GM10248 (cell line): Measurements from ENCODE around the gene CSTF1.

Experiments
- CTCF ChIA-PET: fragments of 300-600 bp; sonication (Branson Sonifier 250); formaldehyde crosslinking; extraction: SDS; loops from one replicate; lab custom pipeline; 2021; ENCODE audit warnings: antibody characterized with exemption; lab: Yijun Ruan, JAX
- POLR2A ChIA-PET: fragments of 350-650 bp; sonication (Branson Sonifier 250); formaldehyde crosslinking; extraction: SDS; loops from one replicate; lab custom pipeline; 2020; ENCODE audit warnings: antibody characterized with exemption; lab: Yijun Ruan, JAX
- DNase-seq: peaks from one replicate; pipeline ENCODE4 v3.0.0; 2012; ENCODE audit errors: extremely low spot score
- CTCF ChIP-seq: IDR thresholded peaks from 2 replicates; pipeline ENCODE4 v1.5.1; 2012; ENCODE audit warnings: mild to moderate bottlenecking, low read depth; ENCODE audit errors: extremely low read depth, missing control alignments, control extremely low read depth

The CSTF1 gene

GRCh38 chr20:56378386-56378785, 14.1 kb upstream of the CSTF1 start:
- ChIA-PET CTCF (interaction anchor here (1.0 to 1.6 kb wide), 2 partner anchors 9 to 172 kb away, joined by 3 read pairs; no protein-coding TSS in a partner anchor), POLR2A (no interaction called here)
- TF ChIP-seq CTCF: no peak
- no peak for DNase-seq

GRCh38 chr20:56380375-56380774, 12.1 kb upstream of the CSTF1 start:
- no peak for TF ChIP-seq CTCF
- ChIA-PET CTCF (interaction anchor here (1.0 to 1.4 kb wide), 2 partner anchors 20 to 28 kb away, joined by 3 read pairs; no protein-coding TSS in a partner anchor), POLR2A (interaction anchor here (0.6 kb wide), 1 partner anchor 11 kb away, joined by 3 read pairs; the partner anchor contains the start of gene AURKA)
- no peak for DNase-seq

- ChIA-PET POLR2A (no interaction called here), CTCF (interaction anchor here (1.4 to 1.8 kb wide), 2 partner anchors 10 to 19 kb away, joined by 3 to 5 read pairs; no protein-coding TSS in a partner anchor)
- no peak for TF ChIP-seq CTCF
- no peak for DNase-seq
These were observed 10.9 kb upstream of the CSTF1 start for GRCh38 chr20:56381501-56381900.

GRCh38 chr20:56382696-56383095, 9.7 kb upstream of the CSTF1 start:
- no peak for TF ChIP-seq CTCF
- CTCF ChIA-PET: interaction anchor here (0.7 to 1.8 kb wide), 5 partner anchors 8 to 18 kb away, joined by 3 to 5 read pairs (median 3); partner anchors contain the start of genes AURKA and CSTF1
- POLR2A ChIA-PET: no interaction called here
- no peak for DNase-seq

GRCh38 chr20:56383334-56383733, 9.1 kb upstream of the CSTF1 start:
- CTCF ChIA-PET: interaction anchor here (0.7 to 1.8 kb wide), 4 partner anchors 8 to 15 kb away, joined by 3 to 5 read pairs (median 3); partner anchors contain the start of genes AURKA and CSTF1
- TF ChIP-seq CTCF: no peak

GRCh38 chr20:56385130-56385529, 7.3 kb upstream of the CSTF1 start:
- TF ChIP-seq CTCF: no peak
- no peak for DNase-seq
- POLR2A ChIA-PET: no interaction called here
- CTCF ChIA-PET: interaction anchor here (1.3 to 1.5 kb wide), 2 partner anchors 10 kb away, joined by 3 to 5 read pairs; no protein-coding TSS in a partner anchor

More at GRCh38 chr20:56383334-56383733, 9.1 kb upstream of the CSTF1 start:
- POLR2A ChIA-PET: no interaction called here
- no peak for DNase-seq

- DNase-seq: no peak
- POLR2A ChIA-PET: no interaction called here
- no peak for TF ChIP-seq CTCF
- CTCF ChIA-PET: interaction anchor here (1.5 kb wide), 1 partner anchor 12 kb away, joined by 5 read pairs; no protein-coding TSS in a partner anchor
These were observed 6.2 kb upstream of the CSTF1 start for GRCh38 chr20:56386219-56386618.
